GM12878 (cell line): Measurements from ENCODE around the gene ACP4. TPM values are rescaled to one million over a fixed set of nuclear protein-coding genes. Genes with fewer than 3 reads are reported as not detected.

Experiments used
- ATAC-seq: fragments of 200-7000 bp; cut with Tn5 transposase; 3 replicates; pipeline ENCODE4 v1.9.1; 2020; ENCODE audit warnings: mild to moderate bottlenecking, moderate library complexity
- BruUV-seq: library from RNA; stranded (reverse); fragments of 400-500 nt; replicated peaks from 2 replicates; lab custom pipeline; 2021; lab: Mats Ljungman, UMichigan
- CTCF ChIA-PET: fragments of 300-600 bp; sonication (Branson Sonifier 250); formaldehyde crosslinking; extraction: SDS; loops from one replicate; lab custom pipeline; 2021; ENCODE audit warnings: inconsistent platforms; lab: Yijun Ruan, JAX
- POLR2A ChIA-PET: fragments of 350-600 bp; formaldehyde crosslinking; extraction: SDS; loops from one replicate; lab custom pipeline; 2021; ENCODE audit warnings: inconsistent platforms; lab: Charles Lee
- RAD21 ChIA-PET: fragments of 300-600 bp; sonication (Branson Sonifier 250); formaldehyde crosslinking; loops from one replicate; lab custom pipeline; 2023; ENCODE audit warnings: antibody characterized with exemption; ENCODE audit not compliant: unreplicated experiment; lab: Charles Lee
- SMC1A ChIA-PET: fragments of 300-600 bp; sonication (Branson Sonifier 250); formaldehyde crosslinking; loops from one replicate; lab custom pipeline; 2023; ENCODE audit not compliant: unreplicated experiment, uncharacterized antibody; lab: Charles Lee
- DNase-seq: peaks from one replicate; pipeline ENCODE4 v3.0.0-alpha.2; 2011; ENCODE audit warnings: low read depth, low spot score
- FAIRE-seq: peaks from 3 replicates; lab custom pipeline; 2011; peaks lifted over from hg19 to GRCh38; lab: Jason Lieb, UNC
- H2AFZ ChIP-seq: 2 replicates; pipeline ENCODE4 v1.6.0; 2011; ENCODE audit warnings: low read depth, low read length, control low read depth; ENCODE audit not compliant: control insufficient read depth
- H3K27ac ChIP-seq: 2 replicates; pipeline ENCODE4 v1.5.1; 2011; ENCODE audit warnings: control low read depth; ENCODE audit not compliant: control insufficient read depth, insufficient read depth
- H3K27me3 ChIP-seq, 2 experiments: replicated peaks in 1 of 2; 2 replicates each; pipeline versions ENCODE4 v1.6.0 to v1.6.1; 2011; ENCODE audit warnings: low read length in 1 of 2; ENCODE audit not compliant: control insufficient read depth in 2 of 2, insufficient read depth in 2 of 2
- H3K36me3 ChIP-seq, 2 experiments: 2 replicates each; pipeline ENCODE4 v1.5.1; 2011; ENCODE audit warnings: low read length in 1 of 2; ENCODE audit not compliant: control insufficient read depth in 2 of 2, insufficient read depth in 2 of 2
- H3K4me1 ChIP-seq: 2 replicates; pipeline ENCODE4 v1.6.1; 2011; ENCODE audit warnings: mild to moderate bottlenecking, low read length, moderate library complexity, mixed read lengths; ENCODE audit not compliant: control insufficient read depth, insufficient read depth
- H3K4me2 ChIP-seq: 2 replicates; pipeline ENCODE4 v1.6.0; 2011; ENCODE audit warnings: control low read depth; ENCODE audit not compliant: control insufficient read depth, insufficient read depth
- H3K4me3 ChIP-seq: fragments of 200-600 bp; sonication (generic); 2 replicates; pipeline ENCODE4 v1.5.1; 2016
- H3K79me2 ChIP-seq: 2 replicates; pipeline ENCODE4 v1.6.0; 2011; ENCODE audit warnings: low read length; ENCODE audit not compliant: control insufficient read depth, insufficient read depth
- H3K9ac ChIP-seq: 2 replicates; pipeline ENCODE4 v1.8.0; 2011; ENCODE audit warnings: low read length, control low read depth, mixed read lengths; ENCODE audit not compliant: control insufficient read depth, insufficient read depth
- H3K9me3 ChIP-seq: replicated peaks from 3 replicates; pipeline ENCODE4 v1.5.1; 2011; ENCODE audit warnings: mild to moderate bottlenecking, low read length; ENCODE audit not compliant: control insufficient read depth, insufficient read depth
- H4K20me1 ChIP-seq: 2 replicates; pipeline ENCODE4 v1.6.0; 2011; ENCODE audit not compliant: control insufficient read depth, insufficient read depth
- BCL11A ChIP-seq: IDR thresholded peaks from 2 replicates; pipeline ENCODE4 v1.6.1; 2011; ENCODE audit warnings: low read depth, low read length
- GABPA ChIP-seq: IDR thresholded peaks from 2 replicates; pipeline ENCODE4 v1.6.1; 2014; ENCODE audit warnings: antibody characterized with exemption, low read depth, mild to moderate bottlenecking, inconsistent platforms
- JUND ChIP-seq: IDR thresholded peaks from 2 replicates; pipeline ENCODE4 v1.6.1; 2012; ENCODE audit warnings: low read depth, mild to moderate bottlenecking, low read length, improper control_type of control experiment, moderate library complexity
- MYB ChIP-seq: fragments of 150-350 bp; IDR thresholded peaks from 2 replicates; pipeline ENCODE4 v1.6.1; 2014; ENCODE audit warnings: mild to moderate bottlenecking, low read depth, low read length, borderline replicate concordance
- NFXL1 ChIP-seq: fragments of 450-650 bp; IDR thresholded peaks from 2 replicates; pipeline ENCODE4 v1.6.1; 2017; ENCODE audit warnings: antibody characterized with exemption, mild to moderate bottlenecking, borderline replicate concordance
- SUZ12 ChIP-seq: fragments of 200-600 bp; sonication (generic); IDR thresholded peaks from one replicate; pipeline ENCODE4 v1.6.1; 2018; ENCODE audit warnings: antibody characterized with exemption, mild to moderate bottlenecking; ENCODE audit not compliant: unreplicated experiment
- TARDBP ChIP-seq: IDR thresholded peaks from 2 replicates; pipeline ENCODE4 v1.6.1; 2016; ENCODE audit warnings: borderline replicate concordance
- TCF12 ChIP-seq: IDR thresholded peaks from 2 replicates; pipeline ENCODE4 v1.6.1; 2011; ENCODE audit warnings: low read depth, mild to moderate bottlenecking, low read length
- WGBS: methylation state at CpG from one replicate; pipeline ENCODE4 v1.1.6; 2016; ENCODE audit warnings: low lambda C conversion rate; ENCODE audit not compliant: insufficient replicate concordance, insufficient coverage; ENCODE audit errors: missing lambda C conversion rate; 5-methylcytosine and 5-hydroxymethylcytosine counted together
- in situ Hi-C: fragments of 300-500 bp; cut with MboI; formaldehyde crosslinking; loops from 9 replicates; pipeline ENCODE4 v1.14.3; 2018; ENCODE audit warnings: mixed read lengths
- intact Hi-C: fragments of 100-400 bp; cut with micrococcal nuclease; formaldehyde crosslinking; loops from one replicate; pipeline ENCODE4 v1.14.2; 2022; ENCODE audit not compliant: unreplicated experiment
- polyA plus RNA-seq, 11 experiments: library from polyadenylated mRNA; depleted of rRNA in 4 of 11; unstranded in 6 of 11; stranded (reverse) in 5 of 11; fragments of >200 nt; fragmentation: Nextera tagmentation in 4 of 11; fragmentation: Illumina TruSeq in 1 of 11; extraction: Ambion mirVana in 4 of 11; extraction: Trizol in 1 of 11; gene quantifications; 1 replicate in 1 of 11; 2 replicates in 10 of 11; pipeline versions ENCODE4 v1.2.1 to v1.2.3, GENCODE V29; 2011 to 2016; ENCODE audit warnings: inconsistent platforms in 2 of 11, missing spikeins in 2 of 11, low read depth in 1 of 11
- total RNA-seq, 4 experiments: library from RNA; depleted of rRNA in 3 of 4; stranded (reverse); fragments of >200 nt in 3 of 4; fragmentation: Illumina TruSeq in 1 of 4; extraction: Trizol in 1 of 4; gene quantifications; 2 replicates each; pipeline versions ENCODE4 v1.2.1 to v1.2.3, GENCODE V29; 2013 to 2021
- TF ChIP-seq, protein P1 (sequence below): IDR thresholded peaks from 2 replicates; pipeline ENCODE4 v1.6.1; 2011; ENCODE audit warnings: mild to moderate bottlenecking, low read depth, low read length, moderate library complexity; ENCODE audit not compliant: insufficient replicate concordance

ACP4 gene
- total and polyA plus RNA-seq, 10 of the 15 experiments (the other 5 are each of a cell fraction or from before 2014, with no cell fraction given): not detected

DNA sequence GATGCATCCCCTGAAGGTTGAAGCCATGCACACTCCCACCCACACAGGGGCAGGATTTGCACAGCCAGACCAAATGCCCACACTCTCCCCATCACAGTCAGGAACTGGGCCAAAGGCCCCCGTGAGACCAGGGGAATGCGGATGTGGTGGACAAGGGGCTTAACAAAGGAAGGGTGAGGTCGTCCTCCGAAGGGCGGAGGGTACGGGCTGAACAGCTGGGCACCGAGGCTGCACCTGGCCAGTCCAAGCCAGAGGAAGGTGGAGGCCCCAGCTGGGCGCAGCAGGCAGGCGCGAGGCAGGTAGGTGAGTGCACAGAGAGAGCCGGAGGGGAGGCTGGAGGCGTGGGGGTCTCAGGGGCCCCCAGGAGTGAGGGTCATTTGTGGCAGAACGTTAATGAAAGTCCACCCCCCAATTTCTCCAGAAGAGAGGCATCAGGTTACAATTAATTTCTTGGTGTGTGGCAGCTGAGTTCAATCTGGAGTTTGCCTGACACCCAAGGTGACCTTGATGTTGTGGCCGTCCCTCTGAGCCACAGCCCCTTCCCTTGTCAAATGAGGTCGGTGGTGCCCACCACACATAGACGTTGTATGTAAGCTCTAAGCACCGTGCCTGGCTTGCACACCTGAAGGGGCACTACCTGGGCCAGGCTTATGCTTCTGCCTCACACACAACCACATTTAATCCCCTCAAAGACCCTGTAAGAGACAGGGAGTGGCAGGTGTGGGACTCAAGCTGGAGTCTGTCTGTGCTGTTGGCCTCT is 40.2 kb downstream of the ACP4 start:
- peaks cover 2% of the 10 kb centered on the region; the same call in 1 of the 2 replicates for H3K4me1 ChIP-seq
- RAD21 ChIA-PET: no interaction called here
- H3K9me3 ChIP-seq: no peaks in the 10 kb centered on the region
- intact Hi-C loops: no loop called here
- no TSS peak for BruUV-seq
- FAIRE-seq: no peak
- TF ChIP-seq TARDBP (no peak), JUND (no peak), GABPA (no peak), SUZ12 (no peak), MYB (no peak), BCL11A (no peak), NFXL1 (no peak), TCF12 (no peak)
- TF ChIP-seq, protein P1, sequence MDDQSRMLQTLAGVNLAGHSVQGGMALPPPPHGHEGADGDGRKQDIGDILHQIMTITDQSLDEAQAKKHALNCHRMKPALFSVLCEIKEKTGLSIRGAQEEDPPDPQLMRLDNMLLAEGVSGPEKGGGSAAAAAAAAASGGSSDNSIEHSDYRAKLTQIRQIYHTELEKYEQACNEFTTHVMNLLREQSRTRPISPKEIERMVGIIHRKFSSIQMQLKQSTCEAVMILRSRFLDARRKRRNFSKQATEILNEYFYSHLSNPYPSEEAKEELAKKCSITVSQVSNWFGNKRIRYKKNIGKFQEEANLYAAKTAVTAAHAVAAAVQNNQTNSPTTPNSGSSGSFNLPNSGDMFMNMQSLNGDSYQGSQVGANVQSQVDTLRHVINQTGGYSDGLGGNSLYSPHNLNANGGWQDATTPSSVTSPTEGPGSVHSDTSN: no peak
- TF ChIP-seq, all 136 proteins: peak for 0
- Histone ChIP-seq H3K4me2 (no peak overlapping the region), H4K20me1 (no peaks in the 10 kb centered on the region), H3K4me3 (no peak overlapping the region), H3K36me3 (no peaks in the 10 kb centered on the region), H2AFZ (no peak overlapping the region), H3K79me2 (no peaks in the 10 kb centered on the region), H3K27ac (no peak overlapping the region), H3K27me3 (no peaks in the 10 kb centered on the region), H3K9ac (no peak overlapping the region)
- POLR2A ChIA-PET: no interaction called here
- SMC1A ChIA-PET: no interaction called here
- WGBS: 34% methylated on average over 17 of the region's 17 CpGs
- CTCF ChIA-PET: interaction anchor here (0.9 to 1.3 kb wide), 4 partner anchors 9 to 92 kb away, joined by 3 to 4 read pairs (median 3); no protein-coding TSS in a partner anchor
- in situ Hi-C loops: no loop called here
- ATAC-seq: no peak
- DNase-seq: no peak
